ENCODE data around the gene ARSD. TPM values are rescaled to one million over a fixed set of nuclear protein-coding genes. Genes with fewer than 3 reads are reported as not detected.
"Not testable (repeated sequence)": the region's sequence is repeated elsewhere in the genome, so short reads cannot be mapped to it uniquely, and the experiment has no call there.

ARSD gene
- total and polyA plus RNA-seq, 12 donors, result 4.2 to 19.0 (median 6.8) TPM

DNA sequence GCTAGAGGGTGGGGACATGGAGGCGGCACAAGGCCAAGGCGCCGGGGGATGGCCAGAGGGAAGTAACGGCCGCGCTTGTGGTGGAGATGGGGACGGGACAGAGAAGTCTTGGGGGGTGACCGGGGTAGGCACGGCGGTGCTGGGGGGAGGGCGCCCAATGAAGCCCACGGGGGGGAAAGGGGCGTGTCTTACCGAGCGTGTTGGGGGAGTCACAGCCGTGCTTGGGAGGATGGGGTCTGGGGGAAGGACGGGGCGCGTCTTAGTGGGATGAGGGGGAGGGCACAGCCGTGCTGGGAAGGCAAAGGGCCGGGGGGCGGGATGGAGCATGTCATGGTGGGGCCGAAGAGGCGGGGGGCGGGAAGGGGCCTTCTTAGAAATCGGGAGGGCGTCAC lies 952 bp downstream of the ARSD start:
- H3K4me3 ChIP-seq, result peak overlapping the region in 9 of 10 donors; percentile 55 to 93 (median 68)
- intact Hi-C loops (cut with DNase I), result no loop called here
- TF ChIP-seq, protein P1, sequence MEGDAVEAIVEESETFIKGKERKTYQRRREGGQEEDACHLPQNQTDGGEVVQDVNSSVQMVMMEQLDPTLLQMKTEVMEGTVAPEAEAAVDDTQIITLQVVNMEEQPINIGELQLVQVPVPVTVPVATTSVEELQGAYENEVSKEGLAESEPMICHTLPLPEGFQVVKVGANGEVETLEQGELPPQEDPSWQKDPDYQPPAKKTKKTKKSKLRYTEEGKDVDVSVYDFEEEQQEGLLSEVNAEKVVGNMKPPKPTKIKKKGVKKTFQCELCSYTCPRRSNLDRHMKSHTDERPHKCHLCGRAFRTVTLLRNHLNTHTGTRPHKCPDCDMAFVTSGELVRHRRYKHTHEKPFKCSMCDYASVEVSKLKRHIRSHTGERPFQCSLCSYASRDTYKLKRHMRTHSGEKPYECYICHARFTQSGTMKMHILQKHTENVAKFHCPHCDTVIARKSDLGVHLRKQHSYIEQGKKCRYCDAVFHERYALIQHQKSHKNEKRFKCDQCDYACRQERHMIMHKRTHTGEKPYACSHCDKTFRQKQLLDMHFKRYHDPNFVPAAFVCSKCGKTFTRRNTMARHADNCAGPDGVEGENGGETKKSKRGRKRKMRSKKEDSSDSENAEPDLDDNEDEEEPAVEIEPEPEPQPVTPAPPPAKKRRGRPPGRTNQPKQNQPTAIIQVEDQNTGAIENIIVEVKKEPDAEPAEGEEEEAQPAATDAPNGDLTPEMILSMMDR (IDR thresholded peaks at IDR 0.05), result no peak
- WGBS, 2 donors, result 1 to 9% methylated on average over 13 to 25 of the region's 27 CpGs
- H3K36me3 ChIP-seq, result peaks cover 0 to 12% (median 0%) of the 10 kb centered on the region in 9 donors
- H3K4me1 ChIP-seq, result peaks cover 0 to 8% (median 0%) of the 10 kb centered on the region in 9 donors
- peaks cover 0 to 18% (median 0%) of the 10 kb centered on the region in 11 donors for H3K9me3 ChIP-seq
- DNase-seq, result peak; percentile 34 to 58
- peak; percentile 31 to 69 (median 50) for ATAC-seq
- peak overlapping the region in 9 of 10 donors; percentile 52 to 99 (median 95) for H3K27ac ChIP-seq
- H3K27me3 ChIP-seq, result peaks cover 0 to 13% (median 0%) of the 10 kb centered on the region in 7 donors

DNA sequence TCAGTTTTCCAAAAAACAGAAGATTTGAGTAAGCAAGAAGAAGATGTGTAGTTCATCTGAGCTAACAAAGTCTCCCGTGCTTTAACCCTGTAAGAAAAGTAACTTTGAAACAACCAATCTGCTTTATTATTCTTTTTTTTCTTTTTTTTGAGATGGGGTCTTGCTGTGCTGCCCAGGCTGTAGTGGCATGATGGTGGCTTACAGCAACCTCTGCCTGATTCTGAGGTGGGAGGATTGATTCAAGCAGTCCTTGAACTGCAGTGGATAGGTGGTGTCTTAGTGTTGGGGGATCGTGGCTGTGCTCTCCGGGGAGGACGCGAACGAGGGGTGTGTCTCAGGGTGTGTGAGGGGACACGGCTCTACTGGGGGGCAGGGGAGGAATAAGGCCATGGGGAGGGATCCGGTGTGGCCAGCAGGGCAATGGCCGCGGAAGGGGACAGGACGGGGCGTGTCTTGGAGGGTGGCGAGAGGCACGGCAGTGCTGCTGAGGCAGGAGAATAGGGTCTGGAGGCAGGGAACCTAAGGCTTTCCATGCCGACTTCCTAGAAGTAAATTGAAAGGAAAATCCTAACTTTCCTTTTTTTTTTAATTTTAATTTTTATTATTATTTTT lies 2.4 kb downstream of the ARSD start:
- 97% methylated on average over 15 of the region's 15 CpGs for WGBS, 2 donors
- H3K9me3 ChIP-seq, result peaks cover 0 to 15% (median 0%) of the 10 kb centered on the region in 11 donors
- TF ChIP-seq, protein P1 (IDR thresholded peaks at IDR 0.05), result no peak
- no peak overlapping the region for H3K4me3 ChIP-seq
- H3K4me1 ChIP-seq, result peaks cover 0 to 8% (median 0%) of the 10 kb centered on the region in 9 donors
- DNase-seq, result no peak
- peaks cover 0 to 16% (median 0%) of the 10 kb centered on the region in 9 donors for H3K36me3 ChIP-seq
- no peak for ATAC-seq
- intact Hi-C loops (cut with DNase I), result no loop called here
- no peak overlapping the region for H3K27ac ChIP-seq
- H3K27me3 ChIP-seq, result peaks cover 0 to 13% (median 0%) of the 10 kb centered on the region in 7 donors

DNA sequence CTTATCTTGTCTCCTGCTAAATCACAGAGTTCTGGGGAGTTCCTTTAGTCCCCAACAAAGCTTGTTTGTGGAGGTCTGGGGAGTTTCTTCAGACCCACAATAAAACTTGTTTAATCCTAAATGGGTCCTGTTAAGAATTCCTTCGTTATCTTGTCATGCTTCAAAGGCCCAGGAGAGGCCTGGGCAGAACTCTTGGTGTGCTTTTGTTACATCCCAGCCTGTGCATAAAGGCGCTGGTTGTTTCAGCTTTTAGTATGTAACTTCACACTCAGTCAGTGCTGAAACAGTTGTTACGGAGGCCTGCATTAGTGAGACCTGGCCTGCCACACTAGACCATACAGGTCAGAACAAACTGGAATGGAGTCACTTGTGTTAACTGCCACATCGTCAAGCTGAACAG lies 2.9 kb downstream of the ARSD start:
- ATAC-seq; H3K4me3 ChIP-seq; intact Hi-C loops (cut with DNase I); H3K4me1 ChIP-seq; DNase-seq; H3K27ac ChIP-seq: not testable (repeated sequence)
- WGBS, 2 donors, result 86 to 89% methylated on average over 4 of the region's 4 CpGs
- Histone ChIP-seq H3K36me3 (peaks cover 0 to 21% (median 0%) of the 10 kb centered on the region in 9 donors), H3K9me3 (peaks cover 0 to 10% (median 0%) of the 10 kb centered on the region in 11 donors), H3K27me3 (peaks cover 0 to 13% (median 0%) of the 10 kb centered on the region in 7 donors)

- Histone ChIP-seq H3K36me3 (peaks cover 0 to 42% (median 0%) of the 10 kb centered on the region in 9 donors), H3K4me1 (peaks cover 0 to 3% (median 0%) of the 10 kb centered on the region in 9 donors), H3K4me3 (no peak overlapping the region), H3K27ac (no peak overlapping the region), H3K27me3 (peaks cover 0 to 5% (median 0%) of the 10 kb centered on the region in 7 donors), H3K9me3 (no peaks in the 10 kb centered on the region)
- TF ChIP-seq, protein P1 (IDR thresholded peaks at IDR 0.05), result no peak
- DNase-seq, result no peak
- intact Hi-C loops (cut with DNase I), result no loop called here
- ATAC-seq, result no peak
- 96% methylated on average over 9 of the region's 9 CpGs for WGBS, 2 donors
Measured at GRCh38 chrX:2924151-2924550, 5.0 kb downstream of the ARSD start.

DNA sequence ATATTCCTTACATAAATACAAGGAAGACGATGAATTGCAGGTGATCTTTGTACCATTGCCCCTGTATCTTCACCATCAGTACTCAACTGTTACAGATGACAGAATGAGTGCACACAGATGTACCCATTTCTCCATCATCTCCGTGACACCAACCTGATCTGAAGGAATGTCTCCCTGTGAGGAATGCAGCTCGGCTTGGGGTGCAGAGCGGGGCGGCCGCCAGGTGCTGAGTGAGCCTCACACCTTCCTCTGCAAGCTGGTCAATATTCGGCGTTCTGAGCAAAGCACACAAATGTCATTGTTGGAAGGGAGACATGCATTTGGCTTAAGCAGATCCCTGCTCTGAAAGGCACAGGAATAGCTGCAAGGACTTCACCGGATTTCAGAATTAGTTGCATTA lies 7.4 kb downstream of the ARSD start:
- Histone ChIP-seq H3K36me3 (peaks cover 0 to 64% (median 0%) of the 10 kb centered on the region in 9 donors), H3K27me3 (no peaks in the 10 kb centered on the region), H3K4me3 (no peak overlapping the region), H3K27ac (no peak overlapping the region), H3K4me1 (no peaks in the 10 kb centered on the region), H3K9me3 (peaks cover 0 to 4% (median 0%) of the 10 kb centered on the region in 11 donors)
- DNase-seq (no peak), ATAC-seq (no peak)
- TF ChIP-seq, protein P1 (IDR thresholded peaks at IDR 0.05), result no peak
- intact Hi-C loops (cut with DNase I), result no loop called here
- 90 to 91% methylated on average over 9 of the region's 9 CpGs for WGBS, 2 donors
